H9 (cell line): ENCODE measurements around the gene ENOX1. TPM values are rescaled to one million over a fixed set of nuclear protein-coding genes. Genes with fewer than 3 reads are reported as not detected.

Experiments
- DNase-seq: peaks from one replicate; pipeline ENCODE4 v3.0.0-alpha.2; 2017
- H2AFZ ChIP-seq: one replicate; pipeline ENCODE4 v1.6.1; 2013; ENCODE audit warnings: mild to moderate bottlenecking, low read length, control low read depth, moderate library complexity
- H2AK5ac ChIP-seq: 2 replicates; pipeline ENCODE4 v1.6.1; 2013; ENCODE audit warnings: low read length, control low read depth, mixed read lengths; ENCODE audit not compliant: insufficient read length
- H2BK120ac ChIP-seq: one replicate; pipeline ENCODE4 v1.6.1; 2013; ENCODE audit warnings: low read depth, mild to moderate bottlenecking, low read length, control low read depth, inconsistent platforms; ENCODE audit not compliant: poor library complexity, severe bottlenecking
- H2BK12ac ChIP-seq: 2 replicates; pipeline ENCODE4 v1.6.1; 2013; ENCODE audit warnings: low read length, control low read depth, mixed read lengths, low read depth; ENCODE audit not compliant: insufficient read length
- H2BK15ac ChIP-seq: 2 replicates; pipeline ENCODE4 v1.6.1; 2013; ENCODE audit warnings: low read depth, low read length, control low read depth
- H2BK20ac ChIP-seq: one replicate; pipeline ENCODE4 v1.6.1; 2013; ENCODE audit warnings: low read depth, mild to moderate bottlenecking, low read length, control low read depth, inconsistent platforms; ENCODE audit not compliant: poor library complexity, severe bottlenecking
- H2BK5ac ChIP-seq: 2 replicates; pipeline ENCODE4 v1.6.1; 2013; ENCODE audit warnings: low read length, control low read depth, mixed read lengths; ENCODE audit not compliant: insufficient read length
- H3K14ac ChIP-seq: 2 replicates; pipeline ENCODE4 v1.6.1; 2013; ENCODE audit warnings: low read length, control low read depth; ENCODE audit not compliant: insufficient read depth
- H3K18ac ChIP-seq: 2 replicates; pipeline ENCODE4 v1.6.1; 2013; ENCODE audit warnings: low read depth, mild to moderate bottlenecking, mixed read lengths, low read length, control low read depth; ENCODE audit not compliant: insufficient read length
- H3K23ac ChIP-seq: 2 replicates; pipeline ENCODE4 v1.6.1; 2013; ENCODE audit warnings: low read length, control low read depth, mixed read lengths, low read depth; ENCODE audit not compliant: insufficient read length
- H3K23me2 ChIP-seq: 2 replicates; pipeline ENCODE4 v1.6.1; 2013; ENCODE audit warnings: low read depth, mild to moderate bottlenecking, mixed read lengths, low read length, control low read depth; ENCODE audit not compliant: insufficient read length, poor library complexity, severe bottlenecking
- H3K27ac ChIP-seq: 2 replicates; pipeline ENCODE4 v1.5.1; 2013; ENCODE audit warnings: low read length, control low read depth, mixed read lengths, low read depth; ENCODE audit not compliant: insufficient read length
- H3K27me3 ChIP-seq: 2 replicates; pipeline ENCODE4 v1.6.1; 2013; ENCODE audit warnings: low read length, control low read depth, inconsistent platforms; ENCODE audit not compliant: insufficient read depth
- H3K4ac ChIP-seq: 2 replicates; pipeline ENCODE4 v1.6.1; 2013; ENCODE audit warnings: low read depth, mild to moderate bottlenecking, control low read depth, inconsistent platforms, low read length, moderate library complexity
- H3K4me1 ChIP-seq: 2 replicates; pipeline ENCODE4 v1.6.1; 2013; ENCODE audit warnings: low read length, control low read depth, inconsistent platforms; ENCODE audit not compliant: insufficient read depth
- H3K4me2 ChIP-seq: 2 replicates; pipeline ENCODE4 v1.6.1; 2013; ENCODE audit warnings: low read length, control low read depth, mixed read lengths; ENCODE audit not compliant: insufficient read length, insufficient read depth
- H3K56ac ChIP-seq: 2 replicates; pipeline ENCODE4 v1.6.1; 2013; ENCODE audit warnings: low read depth, mild to moderate bottlenecking, mixed read lengths, low read length, control low read depth; ENCODE audit not compliant: insufficient read length
- H3K79me1 ChIP-seq: 2 replicates; pipeline ENCODE4 v1.6.1; 2013; ENCODE audit warnings: low read depth, mild to moderate bottlenecking, moderate library complexity, low read length, control low read depth, inconsistent platforms; ENCODE audit not compliant: insufficient read depth, poor library complexity, severe bottlenecking
- H3K79me2 ChIP-seq: 2 replicates; pipeline ENCODE4 v1.6.1; 2013; ENCODE audit warnings: low read length, control low read depth, inconsistent platforms; ENCODE audit not compliant: insufficient read depth
- H3K9ac ChIP-seq: 2 replicates; pipeline ENCODE4 v1.6.1; 2013; ENCODE audit warnings: low read length, control low read depth, mixed read lengths; ENCODE audit not compliant: insufficient read length; ENCODE audit errors: extremely low read depth
- H3K9me3 ChIP-seq: one replicate; pipeline ENCODE4 v1.6.1; 2013; ENCODE audit warnings: low read depth, low read length, inconsistent platforms; ENCODE audit not compliant: control insufficient read depth
- H3T11ph ChIP-seq: one replicate; pipeline ENCODE4 v1.6.1; 2013; ENCODE audit warnings: mild to moderate bottlenecking, low read length, control low read depth, inconsistent platforms
- H4K20me1 ChIP-seq: one replicate; pipeline ENCODE4 v1.6.1; 2013; ENCODE audit not compliant: control insufficient read depth, insufficient read length, insufficient read depth
- H4K5ac ChIP-seq: 2 replicates; pipeline ENCODE4 v1.6.1; 2013; ENCODE audit warnings: low read depth, mild to moderate bottlenecking, mixed read lengths, low read length, control low read depth; ENCODE audit not compliant: insufficient read length
- H4K8ac ChIP-seq: replicated peaks from 2 replicates; pipeline ENCODE4 v1.6.1; 2013; ENCODE audit warnings: low read length, control low read depth, mixed read lengths, low read depth; ENCODE audit not compliant: insufficient read length
- H4K91ac ChIP-seq: 2 replicates; pipeline ENCODE4 v1.6.1; 2013; ENCODE audit warnings: low read depth, mild to moderate bottlenecking, moderate library complexity, mixed read lengths, low read length, control low read depth; ENCODE audit not compliant: insufficient read length
- H3K27ac Mint-ChIP-seq, 3 experiments: 2 replicates in 2 of 3; 3 replicates in 1 of 3; pipeline ENCODE4 v1.8.0; 2020 to 2021; ENCODE audit warnings: mixed read lengths in 3 of 3, mild to moderate bottlenecking in 1 of 3, moderate library complexity in 1 of 3
- H3K27me3 Mint-ChIP-seq: 2 replicates; pipeline ENCODE4 v1.8.0; 2021; ENCODE audit warnings: low read depth, mild to moderate bottlenecking, moderate library complexity, mixed read lengths
- H3K36me3 Mint-ChIP-seq, 3 experiments: 2 replicates in 2 of 3; 3 replicates in 1 of 3; pipeline ENCODE4 v1.8.0; 2020 to 2021; ENCODE audit warnings: low read depth in 3 of 3, mixed read lengths in 3 of 3; ENCODE audit not compliant: insufficient read depth in 1 of 3
- H3K4me1 Mint-ChIP-seq, 2 experiments: 2 replicates each; pipeline ENCODE4 v1.8.0; 2020; ENCODE audit warnings: mixed read lengths in 2 of 2
- H3K4me3 Mint-ChIP-seq, 2 experiments: 2 replicates in 1 of 2; 3 replicates in 1 of 2; pipeline ENCODE4 v1.8.0; 2020 to 2021; ENCODE audit warnings: mild to moderate bottlenecking in 2 of 2, mixed read lengths in 2 of 2, moderate library complexity in 1 of 2
- H3K9me3 Mint-ChIP-seq, 2 experiments: 2 replicates in 1 of 2; 3 replicates in 1 of 2; pipeline ENCODE4 v1.8.0; 2020; ENCODE audit warnings: mild to moderate bottlenecking in 2 of 2, mixed read lengths in 2 of 2, moderate library complexity in 1 of 2
- CTCF ChIP-seq: fragments of 200-600 bp; sonication (generic); conservative IDR thresholded peaks from 3 replicates; pipeline ENCODE4 v1.8.0; 2021; ENCODE audit warnings: antibody characterized with exemption, mild to moderate bottlenecking
- WGBS: extraction: QIAGEN DNeasy Blood & Tissue Kit; methylation state at CpG from one replicate; pipeline ENCODE4 v1.1.7; 2013; ENCODE audit warnings: missing lambda C conversion rate, low lambda C conversion rate, mixed read lengths; ENCODE audit not compliant: insufficient read length; ENCODE audit errors: extremely low coverage; 5-methylcytosine and 5-hydroxymethylcytosine counted together
- total RNA-seq: library from RNA; stranded (reverse); gene quantifications from 2 replicates; pipeline ENCODE4 v1.2.1, GENCODE V29; 2021

ENOX1 gene
- total RNA-seq, 1 experiment from 2014 or later = 0.24 TPM

DNA sequence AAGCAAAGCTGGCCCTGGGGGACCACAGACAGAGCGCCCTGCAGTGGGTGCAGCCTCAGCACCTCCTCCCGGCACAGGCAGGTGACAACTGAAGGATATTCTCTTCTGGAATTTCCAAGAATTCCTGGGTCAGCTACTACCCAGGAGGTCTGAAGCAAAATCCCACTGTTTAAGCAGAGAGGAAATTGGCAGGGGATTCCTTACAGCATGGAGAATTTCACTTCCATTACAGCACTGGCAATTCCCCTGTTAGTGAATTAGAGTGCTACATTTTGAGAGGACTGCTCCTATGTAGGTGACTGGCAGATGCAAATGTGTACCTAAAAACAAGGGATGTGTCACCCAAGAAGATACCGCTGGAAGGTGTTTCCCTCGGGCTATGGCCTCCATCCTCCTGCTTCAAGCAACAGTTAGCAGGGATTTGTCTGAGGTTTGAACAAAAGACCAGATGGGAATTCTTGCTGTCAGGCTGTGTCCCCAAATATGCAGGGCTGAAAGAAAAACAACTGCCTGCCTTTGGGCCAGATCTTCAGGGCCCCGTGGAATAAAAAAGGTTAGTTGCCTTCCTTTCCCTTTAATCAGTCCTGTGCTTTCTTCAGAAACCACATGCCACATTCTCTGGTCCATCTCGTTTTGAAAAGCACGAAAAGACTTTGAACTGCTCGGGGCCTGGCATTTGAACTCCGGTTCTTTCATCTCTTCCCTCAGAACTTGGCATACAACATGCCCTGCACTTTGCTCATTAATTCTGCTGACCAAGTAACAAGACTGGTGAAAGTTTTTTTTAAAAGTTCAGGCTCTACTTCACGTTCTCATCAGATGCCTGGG lies 466.9 kb downstream of the ENOX1 start:
- Mint-ChIP-seq H3K27ac (peak overlapping the region; percentile 34 to 92 (median 80); a peak in 4 of 7 replicates), H3K36me3 (no peaks in the 10 kb centered on the region), H3K4me1 (peaks cover 44 to 51% of the 10 kb centered on the region in 2 experiments), H3K9me3 (no peaks in the 10 kb centered on the region; a peak in 1 of 5 replicates), H3K4me3 (no peak overlapping the region; a peak in 1 of 5 replicates), H3K27me3 (no peaks in the 10 kb centered on the region; the same call in none of the 2 replicates)
- H3K18ac ChIP-seq = no peak overlapping the region
- no peaks in the 10 kb centered on the region for H4K20me1 ChIP-seq
- H3K23ac ChIP-seq = no peak overlapping the region
- H3K27me3 ChIP-seq = no peaks in the 10 kb centered on the region
- H3K27ac ChIP-seq = no peak overlapping the region
- no peak overlapping the region for H3K56ac ChIP-seq
- no peak overlapping the region for H2BK120ac ChIP-seq
- DNase-seq = no peak
- no peak overlapping the region for H3T11ph ChIP-seq
- H3K9ac ChIP-seq = no peak overlapping the region
- H2AK5ac ChIP-seq = no peak overlapping the region
- no peak overlapping the region for H4K8ac ChIP-seq
- no peaks in the 10 kb centered on the region for H3K79me2 ChIP-seq
- H2BK15ac ChIP-seq = no peak overlapping the region
- no CpG with 5 or more reads among the region's 10 CpGs for WGBS
- no peak overlapping the region for H3K4ac ChIP-seq
- H3K9me3 ChIP-seq = no peaks in the 10 kb centered on the region
- H2BK5ac ChIP-seq = no peak overlapping the region
- no peak overlapping the region for H2BK20ac ChIP-seq
- no peak overlapping the region for H2BK12ac ChIP-seq
- no peak overlapping the region for H4K5ac ChIP-seq
- peaks cover 14% of the 10 kb centered on the region; the same call in 1 of the 2 replicates for H3K4me1 ChIP-seq
- peak overlapping the region; percentile 8 for H3K4me2 ChIP-seq
- H3K23me2 ChIP-seq = no peaks in the 10 kb centered on the region
- H2AFZ ChIP-seq = no peak overlapping the region
- H4K91ac ChIP-seq = no peak overlapping the region
- H3K14ac ChIP-seq = no peak overlapping the region
- TF ChIP-seq CTCF = no peak
- H3K79me1 ChIP-seq = no peaks in the 10 kb centered on the region
